ENCODE measurements around the gene CKAP5.

CKAP5 gene

GRCh38 chr11:46801694-46802470 lies 44.2 kb downstream of the CKAP5 start:
- ATAC-seq, result no peak
- TF ChIP-seq ISL1 (CRISPR knock-in tag; IDR thresholded peaks at IDR 0.05), result no peak
- no peak for TF ChIP-seq OSR1 (CRISPR knock-in tag; IDR thresholded peaks at IDR 0.05)
- TF ChIP-seq TCF4 (CRISPR knock-in tag; IDR thresholded peaks at IDR 0.05; ENCODE audit: borderline replicate concordance), result no peak
- no peak for TF ChIP-seq ZNF565 (CRISPR knock-in tag; conservative IDR thresholded peaks at IDR 0.05; ENCODE audit: low read depth)
- TF ChIP-seq, protein P1, sequence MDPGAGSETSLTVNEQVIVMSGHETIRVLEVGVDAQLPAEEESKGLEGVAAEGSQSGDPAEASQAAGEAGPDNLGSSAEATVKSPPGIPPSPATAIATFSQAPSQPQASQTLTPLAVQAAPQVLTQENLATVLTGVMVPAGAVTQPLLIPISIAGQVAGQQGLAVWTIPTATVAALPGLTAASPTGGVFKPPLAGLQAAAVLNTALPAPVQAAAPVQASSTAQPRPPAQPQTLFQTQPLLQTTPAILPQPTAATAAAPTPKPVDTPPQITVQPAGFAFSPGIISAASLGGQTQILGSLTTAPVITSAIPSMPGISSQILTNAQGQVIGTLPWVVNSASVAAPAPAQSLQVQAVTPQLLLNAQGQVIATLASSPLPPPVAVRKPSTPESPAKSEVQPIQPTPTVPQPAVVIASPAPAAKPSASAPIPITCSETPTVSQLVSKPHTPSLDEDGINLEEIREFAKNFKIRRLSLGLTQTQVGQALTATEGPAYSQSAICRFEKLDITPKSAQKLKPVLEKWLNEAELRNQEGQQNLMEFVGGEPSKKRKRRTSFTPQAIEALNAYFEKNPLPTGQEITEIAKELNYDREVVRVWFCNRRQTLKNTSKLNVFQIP (CRISPR knock-in tag; IDR thresholded peaks at IDR 0.05; ENCODE audit: borderline replicate concordance, low read depth), result no peak
- TF ChIP-seq, protein P2, sequence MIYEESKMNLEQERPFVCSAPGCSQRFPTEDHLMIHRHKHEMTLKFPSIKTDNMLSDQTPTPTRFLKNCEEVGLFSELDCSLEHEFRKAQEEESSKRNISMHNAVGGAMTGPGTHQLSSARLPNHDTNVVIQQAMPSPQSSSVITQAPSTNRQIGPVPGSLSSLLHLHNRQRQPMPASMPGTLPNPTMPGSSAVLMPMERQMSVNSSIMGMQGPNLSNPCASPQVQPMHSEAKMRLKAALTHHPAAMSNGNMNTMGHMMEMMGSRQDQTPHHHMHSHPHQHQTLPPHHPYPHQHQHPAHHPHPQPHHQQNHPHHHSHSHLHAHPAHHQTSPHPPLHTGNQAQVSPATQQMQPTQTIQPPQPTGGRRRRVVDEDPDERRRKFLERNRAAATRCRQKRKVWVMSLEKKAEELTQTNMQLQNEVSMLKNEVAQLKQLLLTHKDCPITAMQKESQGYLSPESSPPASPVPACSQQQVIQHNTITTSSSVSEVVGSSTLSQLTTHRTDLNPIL (CRISPR knock-in tag; IDR thresholded peaks at IDR 0.05; ENCODE audit: low read depth), result no peak
- TF ChIP-seq ZNF8 (CRISPR knock-in tag; IDR thresholded peaks at IDR 0.05), result no peak
- no peak for TF ChIP-seq ZNF70 (CRISPR knock-in tag; IDR thresholded peaks at IDR 0.05)
- no peak for TF ChIP-seq TOX (CRISPR knock-in tag; IDR thresholded peaks at IDR 0.05; ENCODE audit: borderline replicate concordance)
- TF ChIP-seq CSRNP3 (CRISPR knock-in tag; IDR thresholded peaks at IDR 0.05), result no peak
- no peak for TF ChIP-seq GLIS3 (CRISPR knock-in tag; IDR thresholded peaks at IDR 0.05)
- TF ChIP-seq PATZ1 (CRISPR knock-in tag; IDR thresholded peaks at IDR 0.05; ENCODE audit: borderline replicate concordance), result no peak

DNA sequence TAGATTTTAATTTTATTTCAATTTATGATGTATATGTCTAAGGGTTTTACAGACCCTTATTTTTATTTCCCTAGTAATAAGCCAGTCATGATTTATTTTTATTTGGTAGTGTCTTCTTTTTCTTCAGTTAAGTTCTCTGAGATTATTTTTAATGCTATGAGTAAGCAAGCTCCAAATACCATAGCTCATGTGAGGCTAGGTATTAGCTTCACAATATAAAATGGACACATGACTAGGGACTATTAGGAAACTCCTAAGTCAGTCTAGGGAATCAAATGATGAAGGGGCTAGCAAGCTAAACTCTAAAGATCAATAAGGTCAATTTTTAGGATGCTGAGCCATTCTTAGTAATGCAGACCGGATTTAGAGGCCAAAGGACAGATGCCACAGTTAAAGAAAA lies 45.9 kb downstream of the CKAP5 start:
- TF ChIP-seq ZFP3 (CRISPR knock-in tag; IDR thresholded peaks at IDR 0.05), result no peak
- TF ChIP-seq SNAI2 (CRISPR knock-in tag; IDR thresholded peaks at IDR 0.05), result no peak
- TF ChIP-seq TCF4 (CRISPR knock-in tag; IDR thresholded peaks at IDR 0.05; ENCODE audit: borderline replicate concordance), result no peak
- TF ChIP-seq, protein P3, sequence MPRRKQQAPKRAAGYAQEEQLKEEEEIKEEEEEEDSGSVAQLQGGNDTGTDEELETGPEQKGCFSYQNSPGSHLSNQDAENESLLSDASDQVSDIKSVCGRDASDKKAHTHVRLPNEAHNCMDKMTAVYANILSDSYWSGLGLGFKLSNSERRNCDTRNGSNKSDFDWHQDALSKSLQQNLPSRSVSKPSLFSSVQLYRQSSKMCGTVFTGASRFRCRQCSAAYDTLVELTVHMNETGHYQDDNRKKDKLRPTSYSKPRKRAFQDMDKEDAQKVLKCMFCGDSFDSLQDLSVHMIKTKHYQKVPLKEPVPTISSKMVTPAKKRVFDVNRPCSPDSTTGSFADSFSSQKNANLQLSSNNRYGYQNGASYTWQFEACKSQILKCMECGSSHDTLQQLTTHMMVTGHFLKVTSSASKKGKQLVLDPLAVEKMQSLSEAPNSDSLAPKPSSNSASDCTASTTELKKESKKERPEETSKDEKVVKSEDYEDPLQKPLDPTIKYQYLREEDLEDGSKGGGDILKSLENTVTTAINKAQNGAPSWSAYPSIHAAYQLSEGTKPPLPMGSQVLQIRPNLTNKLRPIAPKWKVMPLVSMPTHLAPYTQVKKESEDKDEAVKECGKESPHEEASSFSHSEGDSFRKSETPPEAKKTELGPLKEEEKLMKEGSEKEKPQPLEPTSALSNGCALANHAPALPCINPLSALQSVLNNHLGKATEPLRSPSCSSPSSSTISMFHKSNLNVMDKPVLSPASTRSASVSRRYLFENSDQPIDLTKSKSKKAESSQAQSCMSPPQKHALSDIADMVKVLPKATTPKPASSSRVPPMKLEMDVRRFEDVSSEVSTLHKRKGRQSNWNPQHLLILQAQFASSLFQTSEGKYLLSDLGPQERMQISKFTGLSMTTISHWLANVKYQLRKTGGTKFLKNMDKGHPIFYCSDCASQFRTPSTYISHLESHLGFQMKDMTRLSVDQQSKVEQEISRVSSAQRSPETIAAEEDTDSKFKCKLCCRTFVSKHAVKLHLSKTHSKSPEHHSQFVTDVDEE (CRISPR knock-in tag; IDR thresholded peaks at IDR 0.05), result no peak
- TF ChIP-seq, protein P2 (CRISPR knock-in tag; IDR thresholded peaks at IDR 0.05; ENCODE audit: low read depth), result no peak
- no peak for TF ChIP-seq OSR1 (CRISPR knock-in tag; IDR thresholded peaks at IDR 0.05)
- no peak for TF ChIP-seq PPARA (CRISPR knock-in tag; IDR thresholded peaks at IDR 0.05; ENCODE audit: borderline replicate concordance)
- TF ChIP-seq TOX (CRISPR knock-in tag; IDR thresholded peaks at IDR 0.05; ENCODE audit: borderline replicate concordance), result no peak
- no peak for TF ChIP-seq BACH2 (CRISPR knock-in tag; IDR thresholded peaks at IDR 0.05; ENCODE audit: borderline replicate concordance)
- TF ChIP-seq RARB (CRISPR knock-in tag; IDR thresholded peaks at IDR 0.05), result no peak
- no peak for TF ChIP-seq ISL1 (CRISPR knock-in tag; IDR thresholded peaks at IDR 0.05)
- TF ChIP-seq GLIS3 (CRISPR knock-in tag; IDR thresholded peaks at IDR 0.05), result no peak
- no peak for TF ChIP-seq PATZ1 (CRISPR knock-in tag; IDR thresholded peaks at IDR 0.05; ENCODE audit: borderline replicate concordance)
- no peak for TF ChIP-seq ESRRG (CRISPR knock-in tag; IDR thresholded peaks at IDR 0.05)
- TF ChIP-seq ZFP30 (CRISPR knock-in tag; IDR thresholded peaks at IDR 0.05), result no peak
- no peak for TF ChIP-seq ZNF8 (CRISPR knock-in tag; IDR thresholded peaks at IDR 0.05)
- TF ChIP-seq ZC3H10 (CRISPR knock-in tag; IDR thresholded peaks at IDR 0.05), result no peak
- TF ChIP-seq, protein P1 (CRISPR knock-in tag; IDR thresholded peaks at IDR 0.05; ENCODE audit: borderline replicate concordance, low read depth), result no peak
- TF ChIP-seq ARNTL (CRISPR knock-in tag; IDR thresholded peaks at IDR 0.05; ENCODE audit: borderline replicate concordance, low read depth), result no peak
- TF ChIP-seq CSRNP3 (CRISPR knock-in tag; IDR thresholded peaks at IDR 0.05), result no peak
- ATAC-seq, result no peak
